ENCODE measurements around the gene SLBP.

- TF ChIP-seq CTCF (conservative IDR thresholded peaks at IDR 0.05) (no peak), ZFX (IDR thresholded peaks at IDR 0.05) (no peak)
Observed at GRCh38 chr4:1663549-1663948, 48.6 kb downstream of the SLBP start.
